NCI-H524 (cell line): Measurements from ENCODE around the gene CYTH4.
A peak's percentile ranks its signal among the peaks of the same experiment; 100 is the strongest.

Source experiments
- DNase-seq, 2 experiments: peaks; one replicate each; lab custom pipeline; 2025; lab: John Stamatoyannopoulos, UW

CYTH4 gene

GRCh38 chr22:37309211-37310074 lies 27.1 kb downstream of the CYTH4 start:
- no peak for DNase-seq

GRCh38 chr22:37310075-37310606 lies 27.8 kb downstream of the CYTH4 start:
- DNase-seq = no peak

- DNase-seq = no peak
Observed at GRCh38 chr22:37310815-37311595, 28.7 kb downstream of the CYTH4 start.

- no peak for DNase-seq
Observed at GRCh38 chr22:37311761-37312312, 29.5 kb downstream of the CYTH4 start.

GRCh38 chr22:37312549-37313183 lies 30.4 kb downstream of the CYTH4 start:
- no peak for DNase-seq

GRCh38 chr22:37313376-37314314 lies 31.3 kb downstream of the CYTH4 start:
- no peak for DNase-seq

- no peak for DNase-seq
Observed at GRCh38 chr22:37314315-37315074, 32.2 kb downstream of the CYTH4 start.

GRCh38 chr22:37316405-37316804 lies 34.1 kb downstream of the CYTH4 start:
- DNase-seq = no peak

- peak; percentile 78 for DNase-seq
Observed at GRCh38 chr22:37316875-37317371, 34.6 kb downstream of the CYTH4 start.

GRCh38 chr22:37317698-37318210 lies 35.4 kb downstream of the CYTH4 start:
- no peak for DNase-seq

GRCh38 chr22:37318364-37319109 lies 36.2 kb downstream of the CYTH4 start:
- peak in 1 of 2 experiments; percentile 38 for DNase-seq

- DNase-seq = no peak
Observed at GRCh38 chr22:37319469-37319868, 37.2 kb downstream of the CYTH4 start.

- DNase-seq = no peak
Observed at GRCh38 chr22:37320726-37321677, 38.7 kb downstream of the CYTH4 start.

GRCh38 chr22:37324340-37325038 lies 42.2 kb downstream of the CYTH4 start:
- DNase-seq = peak in 1 of 2 experiments; percentile 17

GRCh38 chr22:37325039-37325395 lies 42.7 kb downstream of the CYTH4 start:
- no peak for DNase-seq

- DNase-seq = no peak
Observed at GRCh38 chr22:37326726-37327125, 44.4 kb downstream of the CYTH4 start.

GRCh38 chr22:37328017-37328416 lies 45.7 kb downstream of the CYTH4 start:
- no peak for DNase-seq
